CD4-positive, alpha-beta T cell treated with Interleukin-12 subunit alpha and Interleukin-12 subunit beta, for 1 hour (primary cell): ENCODE data around the gene GET3.
A peak's percentile ranks its signal among the peaks of the same experiment; 100 is the strongest.
"Not testable (repeated sequence)": the region's sequence is repeated elsewhere in the genome, so short reads cannot be mapped to it uniquely, and the experiment has no call there.

Experiments used
- DNase-seq: peaks from one replicate; pipeline ENCODE4 v3.0.0-alpha.2; 2020

The GET3 gene

GRCh38 chr19:12736995-12737834 is at the start of gene GET3:
GET3 (plus strand) TSS chr19:12737497; CDS start chr19:12737506, 9 bp downstream.
- peak; percentile 88 for DNase-seq

GRCh38 chr19:12689012-12689411 is 48.3 kb upstream of the GET3 start:
- DNase-seq = no peak

GRCh38 chr19:12689581-12690216 is 47.6 kb upstream of the GET3 start:
- DNase-seq = no peak

- DNase-seq = no peak
These were observed 44.3 kb upstream of the GET3 start for GRCh38 chr19:12692960-12693359.

- DNase-seq = no peak
These were observed 42.7 kb upstream of the GET3 start for GRCh38 chr19:12694641-12695040.

- DNase-seq = no peak
These were observed 42.2 kb upstream of the GET3 start for GRCh38 chr19:12695096-12695495.

- DNase-seq = no peak
These were observed 41.8 kb upstream of the GET3 start for GRCh38 chr19:12695514-12695913.

GRCh38 chr19:12695997-12696365 is 41.3 kb upstream of the GET3 start:
- DNase-seq = no peak

GRCh38 chr19:12696366-12697335 is 40.6 kb upstream of the GET3 start, which contains the start of gene FBXW9:
FBXW9 (minus strand) TSS chr19:12696631; CDS start chr19:12696581, 50 bp downstream.
- peak; percentile 96 for DNase-seq

- not testable (repeated sequence) for DNase-seq
These were observed 39.9 kb upstream of the GET3 start for GRCh38 chr19:12697425-12697824.

GRCh38 chr19:12698138-12698537 is 39.2 kb upstream of the GET3 start:
- no peak for DNase-seq

- no peak for DNase-seq
These were observed 35.6 kb upstream of the GET3 start for GRCh38 chr19:12701596-12702282.

- no peak for DNase-seq
These were observed 34.3 kb upstream of the GET3 start for GRCh38 chr19:12703046-12703445.

GRCh38 chr19:12705169-12705568 is 32.1 kb upstream of the GET3 start:
- DNase-seq = no peak

- DNase-seq = no peak
These were observed 31.5 kb upstream of the GET3 start for GRCh38 chr19:12705654-12706331.

GRCh38 chr19:12706332-12706718 is 31.0 kb upstream of the GET3 start:
- DNase-seq = no peak

GRCh38 chr19:12708641-12709040 is 28.7 kb upstream of the GET3 start:
- no peak for DNase-seq

GRCh38 chr19:12711187-12711586 is 26.1 kb upstream of the GET3 start:
- no peak for DNase-seq

- DNase-seq = not testable (repeated sequence)
These were observed 25.2 kb upstream of the GET3 start for GRCh38 chr19:12712077-12712476.

- DNase-seq = not testable (repeated sequence)
These were observed 24.0 kb upstream of the GET3 start for GRCh38 chr19:12713304-12713703.

GRCh38 chr19:12715102-12715501 is 22.2 kb upstream of the GET3 start:
- DNase-seq = no peak

- no peak for DNase-seq
These were observed 21.4 kb upstream of the GET3 start for GRCh38 chr19:12715929-12716328.
